Measurements from ENCODE around the gene EVC.

The EVC gene

DNA sequence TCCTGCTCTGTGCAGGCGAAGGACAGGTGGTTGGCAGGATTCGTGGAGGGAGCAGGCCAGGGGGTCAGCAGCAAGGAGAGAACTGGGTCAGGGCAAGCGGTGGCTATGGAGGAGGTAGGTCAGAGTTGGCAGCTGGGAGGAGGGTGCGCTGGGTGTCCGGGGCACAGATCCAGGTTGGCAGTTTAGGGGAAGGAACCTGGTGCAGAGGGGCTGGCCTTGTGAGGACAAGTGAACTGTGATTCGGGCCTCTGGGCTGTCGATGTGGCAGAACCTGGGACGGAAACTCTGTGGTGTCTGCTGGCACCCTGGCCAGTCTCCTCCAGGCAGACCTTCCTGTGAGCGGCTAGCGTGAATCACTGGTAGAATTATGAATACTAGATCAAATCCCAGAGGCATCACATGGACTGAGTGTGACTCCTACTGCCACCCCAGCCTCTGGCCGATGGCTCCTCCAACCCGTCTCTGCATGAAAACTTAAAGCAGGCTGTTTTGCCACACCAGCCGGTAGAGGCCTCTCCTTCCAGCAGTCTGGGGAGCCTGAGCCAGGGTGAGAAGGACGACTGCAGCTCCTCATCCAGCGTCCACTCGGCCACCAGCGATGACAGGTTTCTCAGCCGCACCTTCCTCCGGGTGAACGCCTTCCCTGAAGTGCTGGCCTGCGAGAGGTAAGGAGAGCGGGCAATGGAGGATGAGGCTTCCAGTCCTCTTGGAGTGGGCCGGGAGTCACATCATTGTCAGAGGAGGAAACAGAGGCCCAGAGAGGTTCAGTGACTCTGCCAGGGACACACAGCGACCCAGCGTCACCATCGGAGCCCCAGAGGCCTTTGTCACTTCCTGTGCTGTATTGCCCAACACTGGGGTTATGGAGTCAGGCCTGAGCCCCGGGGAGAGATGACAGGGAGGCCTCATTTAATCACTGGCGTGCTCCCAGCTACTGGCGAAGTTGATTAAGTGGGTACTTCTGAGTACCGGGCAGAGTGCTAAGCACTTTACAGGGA, 20.3 kb downstream of the EVC start:
- DNase-seq (ENCODE audit: low spot score): no peak

DNA sequence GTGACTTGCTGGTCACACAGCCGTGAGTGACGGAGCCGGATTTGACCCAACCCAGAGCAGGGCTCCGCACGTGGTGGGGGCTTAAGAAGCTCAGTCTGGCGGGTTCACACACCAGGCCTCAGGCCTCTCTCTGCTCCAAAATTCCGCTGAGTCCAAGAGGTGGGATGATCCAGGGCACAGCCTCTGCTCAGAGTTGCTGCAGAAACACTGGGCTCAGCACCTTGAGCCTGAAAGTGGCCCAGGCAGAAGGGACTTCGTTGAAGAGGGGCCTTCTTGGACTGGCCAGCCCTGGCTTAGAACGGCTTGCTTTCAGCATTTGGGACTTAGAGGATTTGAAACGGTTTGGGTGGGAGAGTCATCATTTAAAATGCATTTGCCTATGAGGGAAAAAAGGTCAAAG, 21.2 kb downstream of the EVC start:
- no peak for DNase-seq (ENCODE audit: low spot score)

GRCh38 chr4:5734853-5735252, 23.9 kb downstream of the EVC start:
- DNase-seq (ENCODE audit: low spot score): no peak

DNA sequence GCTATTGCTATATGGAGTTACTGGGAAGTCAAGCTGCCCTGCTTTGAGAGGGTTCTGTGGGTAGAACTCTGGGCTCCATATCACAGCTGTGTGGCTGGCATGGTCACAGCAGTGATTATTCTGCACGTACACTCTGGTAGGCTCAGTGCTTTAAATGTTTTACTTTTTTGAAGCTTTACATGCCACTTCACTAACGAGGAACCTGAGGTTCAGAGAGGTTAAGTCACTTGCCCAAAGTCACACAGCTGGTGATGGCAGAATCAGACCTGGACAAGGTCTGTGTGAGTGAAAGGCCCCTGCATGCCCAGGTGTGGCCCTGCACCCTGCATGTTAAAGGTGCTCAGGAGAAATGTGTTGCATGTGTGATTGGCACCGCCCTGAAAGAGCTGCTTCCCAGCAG, 24.5 kb downstream of the EVC start:
- DNase-seq (ENCODE audit: low spot score): no peak

DNA sequence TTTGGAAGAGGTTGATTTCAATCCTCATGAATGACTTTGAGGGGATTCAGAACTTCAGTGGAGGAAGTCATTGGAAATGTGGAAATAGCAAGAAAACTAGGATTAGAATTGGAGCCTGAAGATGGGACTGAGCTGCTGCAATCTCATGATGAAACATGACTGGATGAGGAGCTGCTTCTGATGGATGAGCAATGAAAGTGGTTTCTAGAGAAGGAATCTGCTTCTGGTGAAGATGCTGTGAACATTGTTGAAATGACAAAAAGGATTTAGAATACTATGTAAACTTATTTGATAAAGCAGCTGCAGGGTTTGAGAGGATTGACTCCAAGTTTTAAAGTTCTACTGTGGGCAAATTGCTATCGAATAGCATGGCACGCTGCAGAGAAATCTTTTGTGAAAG, 27.1 kb downstream of the EVC start:
- no peak for DNase-seq (ENCODE audit: low spot score)

GRCh38 chr4:5742388-5742787, 31.4 kb downstream of the EVC start:
- no peak for DNase-seq (ENCODE audit: low spot score)

GRCh38 chr4:5742968-5743367, 32.0 kb downstream of the EVC start:
- DNase-seq (ENCODE audit: low spot score): no peak

GRCh38 chr4:5746250-5746649, 35.2 kb downstream of the EVC start:
- DNase-seq (ENCODE audit: low spot score): no peak

DNA sequence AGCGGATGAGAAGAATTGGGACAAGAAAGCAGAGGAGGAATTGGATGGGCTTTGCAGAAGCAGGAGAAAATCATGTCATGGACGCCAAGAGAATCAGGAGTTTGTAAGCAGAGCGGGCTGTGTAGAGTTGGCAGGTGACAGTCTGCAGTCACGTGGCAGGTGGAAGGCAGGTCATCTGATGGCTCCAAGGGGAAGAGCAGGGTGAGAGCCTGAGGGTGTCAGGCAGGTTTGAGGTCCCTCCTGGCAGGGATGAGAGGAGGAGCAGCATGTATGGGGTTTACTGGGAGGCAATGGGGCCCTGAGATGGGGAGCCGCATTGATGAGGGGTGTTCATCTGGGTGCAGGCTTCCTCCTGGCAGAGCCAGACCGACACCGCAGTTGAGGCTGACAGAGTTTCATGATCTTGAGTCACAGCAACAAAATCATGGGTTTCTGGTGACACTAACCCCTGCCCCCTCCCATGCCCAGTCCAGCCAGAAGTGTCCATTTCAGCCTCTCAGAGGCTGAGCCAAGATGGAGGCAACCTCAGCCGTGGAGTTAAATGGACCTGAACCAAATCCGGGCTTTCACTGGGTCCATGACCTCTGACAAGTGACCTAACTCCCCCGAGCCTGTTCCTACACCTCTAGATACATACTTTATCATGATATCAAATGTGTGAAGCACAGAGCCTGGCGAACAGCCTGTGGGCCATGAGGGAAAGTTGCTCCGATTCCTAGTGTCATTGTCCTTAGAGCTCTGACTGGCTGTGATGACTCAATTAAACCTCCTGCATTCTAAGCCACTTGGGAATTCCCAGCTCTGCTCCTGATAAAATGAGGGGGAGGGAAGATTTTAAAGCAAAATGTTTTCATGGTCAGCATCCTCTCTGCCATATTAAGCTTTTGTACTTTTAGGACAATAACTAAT, 36.1 kb downstream of the EVC start:
- DNase-seq (ENCODE audit: low spot score): no peak

GRCh38 chr4:5747738-5748375, 36.9 kb downstream of the EVC start:
- no peak for DNase-seq (ENCODE audit: low spot score)

DNA sequence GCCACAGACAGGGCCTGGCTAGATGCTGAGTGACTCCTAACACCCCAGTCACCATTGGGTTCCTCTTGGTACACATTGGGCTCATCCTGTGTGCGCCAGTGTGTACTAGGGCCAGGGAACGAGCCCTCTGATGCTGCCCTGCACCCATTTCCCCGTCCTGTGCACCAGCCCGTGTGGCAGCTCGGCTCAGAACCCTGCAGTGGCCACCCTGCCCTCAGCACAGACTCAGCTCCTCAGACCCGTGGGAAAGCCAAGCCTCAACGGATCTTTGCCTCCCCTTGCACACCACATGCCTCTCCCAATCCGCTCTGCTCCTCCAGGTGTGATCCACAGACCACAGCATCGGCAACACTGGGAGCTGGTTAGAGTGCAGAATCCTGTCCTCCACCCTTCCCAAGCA, 38.6 kb downstream of the EVC start:
- DNase-seq (ENCODE audit: low spot score): no peak

DNA sequence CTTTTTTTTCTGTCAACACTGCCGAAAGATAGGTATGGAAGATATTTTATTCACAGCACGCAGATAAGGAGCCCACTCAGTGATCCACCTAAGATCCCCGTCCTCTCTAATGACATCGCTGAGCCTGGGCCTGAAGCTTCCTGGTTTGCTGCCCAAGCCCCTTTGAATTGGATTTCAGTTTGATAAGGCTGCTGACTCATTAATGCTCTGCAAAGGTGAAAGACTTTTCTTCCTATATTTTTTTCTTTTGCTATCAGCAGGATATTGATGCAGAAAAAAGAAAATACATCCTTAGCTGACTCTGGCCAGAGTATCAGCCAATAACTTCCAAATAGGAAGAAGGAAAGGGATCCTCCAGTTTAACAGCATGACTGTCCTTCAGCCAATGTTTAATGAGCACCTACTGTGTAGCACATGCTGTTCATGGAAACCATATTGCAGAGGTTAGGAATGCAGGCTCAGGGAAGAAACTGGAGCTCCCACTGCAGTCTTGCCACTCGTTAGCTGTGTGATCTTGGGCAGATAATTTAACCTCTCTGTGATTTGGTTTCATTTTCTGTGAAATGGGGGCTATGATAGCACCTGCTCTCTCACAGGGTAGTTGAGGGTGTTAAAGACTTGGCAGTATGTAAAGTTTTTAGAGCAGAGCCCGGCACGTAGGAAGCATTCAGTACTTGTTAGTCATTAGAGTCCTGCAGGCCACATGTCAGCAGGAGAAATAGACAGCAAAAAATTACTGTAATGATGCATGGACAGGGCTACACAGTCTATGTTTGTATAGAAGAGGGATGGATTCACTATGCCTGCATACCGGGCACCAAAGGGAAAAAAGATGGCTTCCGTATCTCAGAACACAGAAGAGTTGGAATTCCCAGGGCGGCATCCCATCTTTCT, 39.3 kb downstream of the EVC start:
- no peak for DNase-seq (ENCODE audit: low spot score)

DNA sequence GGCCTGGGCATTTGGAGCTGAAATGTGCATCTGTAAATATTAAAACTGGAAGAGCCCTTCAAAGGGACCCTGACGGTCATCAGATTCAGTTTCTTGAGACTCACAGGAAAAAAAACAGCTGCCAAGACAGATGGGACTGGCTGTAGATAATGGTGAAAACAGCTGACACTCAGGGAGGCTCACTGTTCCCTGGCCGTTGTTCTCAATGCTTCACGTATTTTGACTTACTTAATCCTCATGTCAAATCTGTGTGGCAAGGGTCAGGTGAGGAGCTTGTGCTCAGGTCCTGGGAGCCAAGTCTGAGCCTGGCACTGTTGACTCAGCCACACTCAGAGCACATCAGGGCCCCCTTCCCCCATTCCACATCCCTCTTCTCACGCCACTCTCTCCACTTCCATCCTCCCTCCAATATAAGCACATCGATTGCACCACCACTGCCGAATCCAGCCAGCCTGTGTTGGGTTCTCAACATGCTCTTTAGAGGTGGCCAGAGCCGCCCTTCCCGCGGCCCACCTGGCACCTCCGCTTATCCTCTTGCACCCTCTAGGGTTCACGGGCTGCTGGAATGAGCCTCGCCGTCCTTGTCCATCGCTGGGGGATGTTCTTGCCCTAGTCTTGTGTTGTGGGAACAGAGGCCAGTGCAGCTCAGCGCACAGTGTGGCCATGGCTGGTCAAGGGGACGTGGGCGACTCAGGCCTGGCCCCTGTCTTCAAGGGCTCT, 40.1 kb downstream of the EVC start:
- no peak for DNase-seq (ENCODE audit: low spot score)

DNA sequence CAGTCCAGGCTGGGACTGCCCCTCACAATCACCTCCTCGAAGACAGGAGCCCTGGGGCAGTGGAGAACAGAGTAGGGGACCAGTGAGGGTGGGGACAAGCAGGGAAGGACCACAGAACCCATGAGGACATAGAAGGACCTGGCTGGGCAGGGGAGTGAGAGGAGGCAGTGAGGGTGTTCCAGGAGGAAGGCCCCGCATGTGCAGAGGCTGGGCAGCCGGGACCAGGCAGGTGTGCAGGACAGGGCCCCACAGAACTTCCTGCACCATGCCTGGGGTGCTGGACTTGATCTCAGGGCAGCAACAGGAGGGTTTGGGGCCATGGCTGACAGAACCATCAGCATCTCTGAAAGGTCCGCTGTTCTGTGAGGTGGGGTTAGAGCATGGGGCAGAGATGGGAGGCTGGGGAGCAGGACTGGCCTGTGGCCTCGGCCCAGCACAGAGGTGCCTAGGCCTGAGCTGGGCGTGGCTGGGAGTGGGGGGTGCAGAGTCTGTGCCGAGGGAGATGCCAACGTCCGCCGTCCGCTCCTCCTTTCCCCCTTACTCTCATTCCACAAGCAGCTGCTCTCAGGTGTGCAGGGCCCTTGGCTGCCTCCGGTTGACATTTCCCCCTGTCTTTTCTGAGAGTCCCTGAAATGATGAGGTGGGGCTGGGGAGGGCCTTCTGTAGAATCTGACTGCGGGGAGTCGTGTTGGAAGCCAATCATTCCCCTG, 40.8 kb downstream of the EVC start:
- DNase-seq (ENCODE audit: low spot score): no peak

DNA sequence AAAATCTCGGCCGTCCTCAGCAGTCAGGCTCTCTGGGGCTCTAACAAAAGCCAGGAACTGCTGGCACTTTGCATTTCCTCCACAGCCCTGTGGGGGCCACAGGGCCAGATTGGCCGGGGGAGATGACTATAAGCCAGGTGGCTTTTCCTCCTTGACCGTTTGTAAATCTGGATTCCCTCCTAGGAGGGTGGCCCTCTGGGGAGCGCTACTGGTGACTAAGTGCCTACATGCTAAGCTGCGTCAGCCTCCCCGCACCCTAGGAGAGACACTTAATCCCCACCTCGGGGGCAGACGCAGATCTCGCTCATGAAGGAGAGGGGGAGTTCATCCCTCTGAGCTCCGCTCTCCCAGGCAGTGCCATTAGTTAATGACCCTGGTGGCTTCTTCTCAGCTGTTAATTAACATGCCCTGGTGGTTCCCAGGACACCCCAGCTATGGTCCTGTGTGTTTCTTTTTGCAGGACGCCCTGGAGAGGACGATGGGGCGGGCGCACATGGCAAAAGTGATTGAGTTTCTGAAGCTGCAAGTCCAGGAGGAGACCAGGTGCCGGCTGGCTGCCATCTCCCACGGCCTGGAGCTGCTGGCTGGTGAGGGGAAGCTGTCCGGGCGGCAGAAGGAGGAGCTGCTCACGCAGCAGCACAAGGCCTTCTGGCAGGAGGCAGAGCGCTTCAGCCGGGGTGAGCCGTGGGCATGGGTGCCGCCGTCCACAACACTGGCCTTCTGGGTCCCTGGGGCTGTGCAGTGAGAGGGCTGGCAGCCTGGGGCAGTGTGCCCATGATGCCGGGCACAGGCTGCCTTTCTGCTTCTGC, 41.6 kb downstream of the EVC start:
- DNase-seq (ENCODE audit: low spot score): no peak

- DNase-seq (ENCODE audit: low spot score): no peak
Observed at GRCh38 chr4:5753366-5753765, 42.4 kb downstream of the EVC start.

- peak; percentile 58 for DNase-seq (ENCODE audit: low spot score)
Observed at GRCh38 chr4:5753766-5754528, 42.9 kb downstream of the EVC start.

DNA sequence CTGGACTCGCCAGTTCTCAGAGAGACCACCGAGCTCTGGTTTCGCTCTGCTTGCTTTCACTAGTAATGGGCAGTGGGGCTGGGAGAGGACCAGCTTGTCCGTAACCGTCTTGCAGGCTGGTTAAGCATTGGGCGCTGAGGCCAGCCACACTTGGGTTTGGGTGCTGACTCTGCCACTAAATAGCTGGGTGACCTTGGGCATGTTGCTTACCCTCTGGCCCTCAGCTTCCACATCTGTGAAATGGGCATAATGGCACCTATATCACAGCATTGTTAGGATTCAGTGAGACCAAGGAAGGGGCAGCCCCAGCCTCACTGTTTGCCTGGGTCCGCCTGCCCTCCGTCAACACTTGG, 43.5 kb downstream of the EVC start:
- DNase-seq (ENCODE audit: low spot score): no peak

GRCh38 chr4:5755161-5755560, 44.2 kb downstream of the EVC start:
- DNase-seq (ENCODE audit: low spot score): no peak
